MM.1S (cell line): ENCODE data around the gene UBP1.
"Not testable (repeated sequence)": the region's sequence is repeated elsewhere in the genome, so short reads cannot be mapped to it uniquely, and the experiment has no call there.

Experiments used
- DNase-seq: peaks from one replicate; pipeline ENCODE4 v3.0.0-alpha.2; 2015
- H2AFZ ChIP-seq: fragments of 300-600 bp; sonication (generic); 2 replicates; pipeline ENCODE4 v1.6.0; 2016; ENCODE audit warnings: antibody characterized with exemption, low read length
- H3F3A ChIP-seq: fragments of 300-600 bp; sonication (generic); 2 replicates; pipeline ENCODE4 v1.6.1; 2016; ENCODE audit warnings: mild to moderate bottlenecking, antibody characterized with exemption, low read length, moderate library complexity, mixed read lengths; ENCODE audit not compliant: insufficient read depth
- H3K27ac ChIP-seq: fragments of 300-600 bp; sonication (generic); 2 replicates; pipeline ENCODE4 v1.5.1; 2016; ENCODE audit warnings: mild to moderate bottlenecking, low read length
- H3K27me3 ChIP-seq: fragments of 300-600 bp; sonication (generic); replicated peaks from 2 replicates; pipeline ENCODE4 v1.6.0; 2016; ENCODE audit warnings: low read length; ENCODE audit not compliant: insufficient read depth
- H3K36me3 ChIP-seq: fragments of 300-600 bp; sonication (generic); replicated peaks from 2 replicates; pipeline ENCODE4 v1.6.1; 2016; ENCODE audit warnings: mild to moderate bottlenecking, low read length, mixed read lengths; ENCODE audit not compliant: insufficient read depth
- H3K4me1 ChIP-seq: fragments of 300-600 bp; sonication (generic); 2 replicates; pipeline ENCODE4 v1.6.1; 2016; ENCODE audit warnings: low read length, mixed read lengths
- H3K4me2 ChIP-seq: fragments of 300-600 bp; sonication (generic); 2 replicates; pipeline ENCODE4 v1.6.0; 2016; ENCODE audit warnings: low read depth, low read length
- H3K4me3 ChIP-seq: fragments of 300-600 bp; sonication (generic); 2 replicates; pipeline ENCODE4 v1.5.1; 2016; ENCODE audit warnings: low read length, mixed read lengths
- H3K79me2 ChIP-seq: fragments of 300-600 bp; sonication (generic); 2 replicates; pipeline ENCODE4 v1.6.1; 2016; ENCODE audit warnings: mixed run types, low read length, mixed read lengths
- H3K9ac ChIP-seq: fragments of 300-600 bp; sonication (generic); 2 replicates; pipeline ENCODE4 v1.6.1; 2016; ENCODE audit warnings: low read length, mixed read lengths
- H3K9me2 ChIP-seq: fragments of 300-600 bp; sonication (generic); replicated peaks from 2 replicates; pipeline ENCODE4 v1.6.1; 2016; ENCODE audit warnings: mild to moderate bottlenecking, low read length, mixed read lengths; ENCODE audit not compliant: insufficient read depth
- H3K9me3 ChIP-seq: fragments of 300-600 bp; sonication (generic); replicated peaks from 2 replicates; pipeline ENCODE4 v1.6.1; 2016; ENCODE audit warnings: mild to moderate bottlenecking, low read length, mixed read lengths; ENCODE audit not compliant: insufficient read depth
- H4K20me1 ChIP-seq: fragments of 300-600 bp; sonication (generic); 2 replicates; pipeline ENCODE4 v1.6.1; 2016; ENCODE audit warnings: mild to moderate bottlenecking, low read length, moderate library complexity, mixed read lengths; ENCODE audit not compliant: insufficient read depth
- CTCF ChIP-seq: fragments of 300-600 bp; sonication (generic); IDR thresholded peaks from 2 replicates; pipeline ENCODE4 v1.5.1; 2016; ENCODE audit warnings: antibody characterized with exemption, low read length, mixed read lengths
- EZH2 ChIP-seq: fragments of 300-600 bp; sonication (generic); optimal IDR thresholded peaks from 2 replicates; pipeline ENCODE3; 2017; ENCODE audit warnings: low read depth, mild to moderate bottlenecking, antibody characterized with exemption, low read length, mixed read lengths
- EZH2phosphoT487 ChIP-seq: fragments of 300-600 bp; sonication (generic); IDR thresholded peaks from 2 replicates; pipeline ENCODE4 v1.6.1; 2018; ENCODE audit warnings: antibody characterized with exemption, low read length

UBP1 gene

GRCh38 chr3:33467786-33468185 lies 27.6 kb upstream of the UBP1 start:
- no peak for DNase-seq
- Histone ChIP-seq H3K27ac (no peak overlapping the region), H3K36me3 (no peaks in the 10 kb centered on the region), H2AFZ (no peak overlapping the region), H3K79me2 (no peaks in the 10 kb centered on the region), H3K9ac (no peak overlapping the region), H3K9me2 (no peaks in the 10 kb centered on the region), H3K4me3 (no peak overlapping the region), H3K27me3 (no peaks in the 10 kb centered on the region), H3K4me1 (no peaks in the 10 kb centered on the region), H3K4me2 (no peak overlapping the region), H4K20me1 (no peaks in the 10 kb centered on the region), H3F3A (no peaks in the 10 kb centered on the region), H3K9me3 (no peaks in the 10 kb centered on the region)
- TF ChIP-seq EZH2phosphoT487 (no peak), EZH2 (no peak), CTCF (no peak)

GRCh38 chr3:33461097-33461496 lies 20.9 kb upstream of the UBP1 start:
- no peak overlapping the region for H3K4me2 ChIP-seq
- TF ChIP-seq EZH2, result no peak
- no peak for TF ChIP-seq CTCF
- TF ChIP-seq EZH2phosphoT487, result no peak
- H3F3A ChIP-seq, result no peaks in the 10 kb centered on the region
- no peaks in the 10 kb centered on the region for H3K9me3 ChIP-seq
- DNase-seq, result no peak
- H2AFZ ChIP-seq, result no peak overlapping the region
- no peak overlapping the region for H3K27ac ChIP-seq
- no peaks in the 10 kb centered on the region for H4K20me1 ChIP-seq
- no peak overlapping the region for H3K4me3 ChIP-seq
- H3K27me3 ChIP-seq, result no peaks in the 10 kb centered on the region
- no peak overlapping the region for H3K9ac ChIP-seq
- no peaks in the 10 kb centered on the region for H3K9me2 ChIP-seq
- no peaks in the 10 kb centered on the region for H3K79me2 ChIP-seq
- H3K4me1 ChIP-seq, result no peaks in the 10 kb centered on the region
- no peaks in the 10 kb centered on the region for H3K36me3 ChIP-seq

- not testable (repeated sequence) for H3K27me3 ChIP-seq, H2AFZ ChIP-seq, H3K4me2 ChIP-seq, H4K20me1 ChIP-seq, H3K36me3 ChIP-seq, H3K4me3 ChIP-seq, H3K9me3 ChIP-seq, H3K27ac ChIP-seq, DNase-seq, H3K79me2 ChIP-seq, H3K4me1 ChIP-seq, H3K9ac ChIP-seq, H3F3A ChIP-seq, H3K9me2 ChIP-seq
Observed at GRCh38 chr3:33459577-33459976, 19.4 kb upstream of the UBP1 start.

GRCh38 chr3:33458446-33458845 lies 18.2 kb upstream of the UBP1 start:
- Histone ChIP-seq H3K4me3 (no peak overlapping the region), H3K4me2 (no peak overlapping the region), H2AFZ (no peak overlapping the region), H4K20me1 (no peaks in the 10 kb centered on the region), H3K9ac (no peak overlapping the region), H3K9me3 (no peaks in the 10 kb centered on the region), H3K27ac (no peak overlapping the region), H3K27me3 (no peaks in the 10 kb centered on the region), H3K79me2 (no peaks in the 10 kb centered on the region), H3K9me2 (no peaks in the 10 kb centered on the region), H3K4me1 (no peaks in the 10 kb centered on the region), H3F3A (no peaks in the 10 kb centered on the region), H3K36me3 (no peaks in the 10 kb centered on the region)
- TF ChIP-seq EZH2, result no peak
- no peak for TF ChIP-seq CTCF
- no peak for TF ChIP-seq EZH2phosphoT487
- no peak for DNase-seq
